Esophagus (tissue), 2 donors: Measurements from ENCODE around the gene OSBPL9. TPM values are rescaled to one million over a fixed set of nuclear protein-coding genes. Genes with fewer than 3 reads are reported as not detected.

ENCODE experiments used
- H3K27ac ChIP-seq, 2 donors: one replicate each; pipeline ENCODE4 v1.5.1; 2013; ENCODE audit warnings: low read depth in 2 of 2, mild to moderate bottlenecking in 2 of 2, inconsistent platforms in 1 of 2, low read length in 1 of 2, moderate library complexity in 1 of 2
- H3K27me3 ChIP-seq, 2 donors: one replicate each; pipeline ENCODE4 v1.6.1; 2013; ENCODE audit warnings: low read length in 2 of 2, control low read depth in 1 of 2, mild to moderate bottlenecking in 1 of 2; ENCODE audit not compliant: insufficient read depth in 2 of 2, control insufficient read depth in 1 of 2
- H3K36me3 ChIP-seq, 2 donors: one replicate each; pipeline ENCODE4 v1.6.1; 2013; ENCODE audit warnings: low read length in 1 of 2; ENCODE audit not compliant: control insufficient read depth in 2 of 2, insufficient read depth in 2 of 2
- H3K4me1 ChIP-seq, 2 donors: one replicate each; pipeline ENCODE4 v1.6.1; 2013; ENCODE audit warnings: low read length in 1 of 2; ENCODE audit not compliant: control insufficient read depth in 2 of 2, insufficient read depth in 2 of 2
- H3K4me3 ChIP-seq, 2 donors: one replicate each; pipeline ENCODE4 v1.5.1; 2013; ENCODE audit warnings: low read length in 2 of 2, mild to moderate bottlenecking in 2 of 2, low read depth in 1 of 2, moderate library complexity in 1 of 2
- H3K9me3 ChIP-seq, 2 donors: one replicate each; pipeline ENCODE4 v1.6.1; 2013; ENCODE audit warnings: mild to moderate bottlenecking in 2 of 2, low read depth in 1 of 2, low read length in 1 of 2, moderate library complexity in 1 of 2; ENCODE audit not compliant: control insufficient read depth in 2 of 2, insufficient read depth in 1 of 2
- WGBS, 2 donors: extraction: QIAGEN DNeasy Blood & Tissue Kit; methylation state at CpG; one replicate each; pipeline ENCODE4 v1.1.7; 2013; 5-methylcytosine and 5-hydroxymethylcytosine counted together
- polyA plus RNA-seq, 2 donors: library from polyadenylated mRNA; stranded (reverse); fragments of 200-250 nt; gene quantifications; one replicate each; pipeline ENCODE4 v1.2.3, GENCODE V29; 2013
- donor health status: healthy with polysubstance abuse.
- donor health status: Bipolar disorder and iron deficiency.

Gene OSBPL9
- polyA plus RNA-seq, 2 donors, result 17.5 to 26.0 TPM

GRCh38 chr1:51752073-51752948, 135.4 kb downstream of the OSBPL9 start:
- Histone ChIP-seq H3K4me1 (no peaks in the 10 kb centered on the region), H3K27me3 (no peaks in the 10 kb centered on the region), H3K36me3 (no peaks in the 10 kb centered on the region), H3K4me3 (no peak overlapping the region), H3K27ac (no peak overlapping the region), H3K9me3 (peaks cover 0 to 2% of the 10 kb centered on the region in 2 donors)
- 96 to 97% methylated on average over 11 of the region's 11 CpGs for WGBS, 2 donors

GRCh38 chr1:51753969-51754368, 137.1 kb downstream of the OSBPL9 start:
- H3K27ac ChIP-seq, result no peak overlapping the region
- peaks cover 0 to 2% of the 10 kb centered on the region in 2 donors for H3K9me3 ChIP-seq
- H3K4me3 ChIP-seq, result no peak overlapping the region
- no peaks in the 10 kb centered on the region for H3K4me1 ChIP-seq
- H3K36me3 ChIP-seq, result no peaks in the 10 kb centered on the region
- no peaks in the 10 kb centered on the region for H3K27me3 ChIP-seq

DNA sequence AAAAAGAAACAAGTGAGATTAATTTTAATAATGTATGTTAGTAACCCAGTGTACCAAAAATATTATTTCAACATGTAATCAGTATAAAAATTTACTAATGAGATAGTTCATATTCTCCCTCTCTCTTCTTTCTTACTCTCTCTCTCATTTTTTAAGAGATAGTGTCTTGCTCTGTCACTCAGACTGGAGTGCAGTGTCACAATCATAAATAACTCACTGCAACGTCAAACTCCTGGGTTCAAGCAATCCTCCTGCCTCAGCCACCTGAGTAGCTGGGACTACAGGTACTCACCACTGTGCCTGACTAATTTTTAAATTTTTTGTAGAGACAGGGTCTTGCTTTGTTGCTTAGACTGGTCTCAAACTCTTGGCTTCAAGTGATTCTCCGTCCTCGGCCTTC, 137.8 kb downstream of the OSBPL9 start:
- Histone ChIP-seq H3K4me1 (no peaks in the 10 kb centered on the region), H3K27me3 (no peaks in the 10 kb centered on the region), H3K4me3 (no peak overlapping the region), H3K27ac (no peak overlapping the region), H3K36me3 (no peaks in the 10 kb centered on the region), H3K9me3 (peaks cover 0 to 2% of the 10 kb centered on the region in 2 donors)
- WGBS, 2 donors, result 97 to 98% methylated on average over 3 of the region's 3 CpGs

DNA sequence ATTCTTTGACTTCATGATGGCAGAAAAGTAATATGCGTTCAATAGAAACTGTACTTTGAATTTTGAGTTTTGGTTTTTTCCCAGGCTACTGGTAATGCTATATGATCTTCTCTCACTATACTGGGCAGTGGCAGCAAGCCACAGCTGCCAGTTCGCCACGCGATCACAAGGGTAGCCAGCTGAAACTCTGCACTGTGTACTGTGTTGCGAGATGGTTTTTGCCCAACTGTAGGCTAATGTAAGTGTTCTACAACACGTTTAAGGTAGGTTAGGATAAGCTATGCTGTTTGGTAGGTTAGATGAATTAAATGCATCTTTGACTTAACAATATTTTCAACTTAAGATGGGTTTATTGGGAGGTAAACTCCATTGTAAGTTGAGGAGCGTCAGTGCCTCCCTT, 138.5 kb downstream of the OSBPL9 start:
- Histone ChIP-seq H3K27ac (no peak overlapping the region), H3K4me1 (no peaks in the 10 kb centered on the region), H3K27me3 (no peaks in the 10 kb centered on the region), H3K4me3 (no peak overlapping the region), H3K36me3 (no peaks in the 10 kb centered on the region), H3K9me3 (peaks cover 0 to 2% of the 10 kb centered on the region in 2 donors)
- WGBS, 2 donors, result 97 to 98% methylated on average over 7 of the region's 7 CpGs

DNA sequence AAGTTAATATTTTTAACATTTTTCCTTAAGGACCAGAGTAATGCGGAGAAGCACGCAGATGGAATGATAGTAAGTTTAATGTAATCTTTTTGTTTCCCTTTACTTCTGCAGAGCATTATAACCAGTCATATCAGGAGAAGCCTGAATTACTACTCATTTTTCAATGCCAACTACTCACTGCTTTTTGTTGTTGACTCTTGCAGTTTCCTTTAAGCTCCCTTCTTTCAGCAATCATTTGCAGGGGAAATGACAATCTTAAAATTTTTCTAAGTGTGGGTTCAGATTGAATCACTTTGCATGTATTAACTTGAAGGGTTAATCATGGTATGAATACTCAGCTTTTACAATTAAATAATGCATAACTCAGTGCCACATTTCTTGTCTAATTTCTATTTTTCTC, 139.4 kb downstream of the OSBPL9 start:
- H3K27me3 ChIP-seq, result no peaks in the 10 kb centered on the region
- peaks cover 0 to 2% of the 10 kb centered on the region in 2 donors for H3K9me3 ChIP-seq
- H3K27ac ChIP-seq, result no peak overlapping the region
- H3K4me3 ChIP-seq, result no peak overlapping the region
- no peaks in the 10 kb centered on the region for H3K36me3 ChIP-seq
- 84 to 91% methylated on average over 2 of the region's 2 CpGs for WGBS, 2 donors
- H3K4me1 ChIP-seq, result no peaks in the 10 kb centered on the region

DNA sequence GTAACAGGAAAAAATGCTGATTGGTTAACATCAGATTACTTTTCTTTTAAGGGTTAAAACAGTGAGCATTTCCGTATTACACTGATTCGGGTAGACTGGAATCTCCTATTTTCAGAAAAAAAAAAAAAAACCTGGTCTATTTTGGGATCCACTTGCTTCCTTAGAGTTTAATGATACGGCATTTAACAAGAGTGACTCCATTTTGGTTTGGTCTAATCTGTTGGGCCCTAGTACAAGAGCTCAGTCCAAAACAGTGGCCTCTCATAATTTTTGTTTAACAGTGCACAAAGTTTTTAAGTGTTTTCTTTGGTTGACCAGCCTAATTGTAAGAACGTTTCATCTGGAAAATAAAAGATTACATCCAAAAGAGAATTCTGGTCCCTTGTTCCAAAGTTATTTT, 141.4 kb downstream of the OSBPL9 start:
- H3K27me3 ChIP-seq, result no peaks in the 10 kb centered on the region
- no peak overlapping the region for H3K4me3 ChIP-seq
- H3K9me3 ChIP-seq, result no peaks in the 10 kb centered on the region
- WGBS, 2 donors, result 84 to 86% methylated on average over 4 of the region's 4 CpGs
- no peaks in the 10 kb centered on the region for H3K4me1 ChIP-seq
- H3K27ac ChIP-seq, result no peak overlapping the region
- H3K36me3 ChIP-seq, result no peaks in the 10 kb centered on the region

DNA sequence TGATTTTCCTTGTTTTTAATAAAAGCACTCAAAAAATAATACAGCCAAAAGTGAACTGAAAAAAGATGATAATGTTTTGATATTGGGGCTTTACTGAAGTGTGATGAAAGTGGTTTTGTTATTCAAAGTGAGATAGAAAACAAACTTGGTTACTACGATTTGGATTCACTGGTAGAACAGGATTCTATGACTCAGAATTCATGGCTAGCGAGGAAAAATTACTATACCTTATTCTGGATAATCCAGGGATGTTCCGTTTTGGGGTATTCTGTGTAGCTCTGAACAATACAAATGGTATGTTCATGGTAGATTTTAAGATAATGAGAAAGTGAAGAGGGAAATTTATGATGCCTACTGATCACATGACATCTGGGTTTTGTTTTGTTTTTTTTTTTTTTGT, 144.0 kb downstream of the OSBPL9 start:
- Histone ChIP-seq H3K4me3 (no peak overlapping the region), H3K4me1 (no peaks in the 10 kb centered on the region), H3K36me3 (no peaks in the 10 kb centered on the region), H3K27me3 (no peaks in the 10 kb centered on the region), H3K9me3 (no peaks in the 10 kb centered on the region), H3K27ac (no peak overlapping the region)
- WGBS, 2 donors, result 55 to 77% methylated on average over 3 of the region's 3 CpGs

GRCh38 chr1:51761351-51761750, 144.5 kb downstream of the OSBPL9 start:
- 93% methylated on average over 1 of the region's 1 CpG for WGBS, 2 donors
- Histone ChIP-seq H3K4me1 (no peaks in the 10 kb centered on the region), H3K4me3 (no peak overlapping the region)

GRCh38 chr1:51768971-51769588, 152.2 kb downstream of the OSBPL9 start:
- no peak overlapping the region for H3K27ac ChIP-seq
- no peak overlapping the region for H3K4me3 ChIP-seq
- WGBS, 2 donors, result 68% methylated on average over 6 of the region's 6 CpGs
- no peaks in the 10 kb centered on the region for H3K9me3 ChIP-seq
- no peaks in the 10 kb centered on the region for H3K4me1 ChIP-seq
- H3K36me3 ChIP-seq, result peaks cover 2 to 5% of the 10 kb centered on the region in 2 donors
- no peaks in the 10 kb centered on the region for H3K27me3 ChIP-seq

More at GRCh38 chr1:51761351-51761750, 144.5 kb downstream of the OSBPL9 start:
- Histone ChIP-seq H3K9me3 (no peaks in the 10 kb centered on the region), H3K36me3 (no peaks in the 10 kb centered on the region), H3K27ac (no peak overlapping the region), H3K27me3 (no peaks in the 10 kb centered on the region)

DNA sequence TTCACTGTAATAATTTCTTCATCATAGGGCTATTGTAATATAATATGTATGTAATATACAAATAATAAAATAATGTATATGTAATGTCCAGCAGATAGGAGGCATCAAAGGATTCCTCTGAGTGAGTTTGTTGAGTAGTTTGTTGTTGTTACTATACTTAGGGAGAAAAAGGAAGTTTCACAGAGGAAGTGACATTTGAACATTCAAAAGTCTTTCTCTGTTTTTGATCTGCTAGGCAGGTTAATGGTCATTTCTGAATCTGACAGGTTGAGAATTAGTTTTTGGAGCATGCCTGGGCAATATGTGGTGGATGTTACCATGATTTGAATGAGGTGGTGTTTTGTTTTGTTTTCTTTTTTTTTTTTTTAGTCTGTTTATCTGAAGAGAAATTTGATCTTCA, 159.5 kb downstream of the OSBPL9 start:
- H3K27ac ChIP-seq, result no peak overlapping the region
- H3K27me3 ChIP-seq, result no peaks in the 10 kb centered on the region
- peaks cover 2 to 5% of the 10 kb centered on the region in 2 donors for H3K36me3 ChIP-seq
- H3K9me3 ChIP-seq, result no peaks in the 10 kb centered on the region
- no peak overlapping the region for H3K4me3 ChIP-seq
- H3K4me1 ChIP-seq, result no peaks in the 10 kb centered on the region
